HG03378 (cell line): Measurements from ENCODE around the gene GIMD1.
"Not testable (repeated sequence)": the region's sequence is repeated elsewhere in the genome, so short reads cannot be mapped to it uniquely, and the experiment has no call there.

Source experiments
- ATAC-seq: cut with Tn5 transposase; IDR thresholded peaks from one replicate; pipeline ENCODE4 v1.9.1; 2021; ENCODE audit warnings: mild to moderate bottlenecking, moderate library complexity; ENCODE audit not compliant: unreplicated experiment

Gene GIMD1

GRCh38 chr4:106353786-106354185 lies 14.8 kb downstream of the GIMD1 start:
- ATAC-seq, result no peak

- ATAC-seq, result no peak
Measured at GRCh38 chr4:106351016-106351415, 17.6 kb downstream of the GIMD1 start.

DNA sequence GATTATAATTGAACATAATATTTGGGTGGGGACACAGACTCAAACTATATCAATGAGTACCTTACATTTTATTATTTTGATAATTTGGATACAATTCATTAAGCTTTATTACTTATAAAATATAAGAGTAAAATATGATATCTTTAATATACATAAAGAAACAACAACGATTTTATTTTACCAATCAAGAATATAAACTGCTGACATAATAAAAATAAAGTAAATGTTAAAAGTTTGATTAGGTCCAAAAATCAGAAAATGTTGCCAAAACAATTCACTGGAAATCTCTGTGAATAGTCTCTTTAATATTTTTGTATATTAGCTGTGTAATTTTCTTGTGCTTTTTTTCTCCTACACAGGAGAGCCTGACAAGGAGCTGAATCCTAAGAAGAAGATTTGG lies 21.4 kb downstream of the GIMD1 start:
- no peak for ATAC-seq

DNA sequence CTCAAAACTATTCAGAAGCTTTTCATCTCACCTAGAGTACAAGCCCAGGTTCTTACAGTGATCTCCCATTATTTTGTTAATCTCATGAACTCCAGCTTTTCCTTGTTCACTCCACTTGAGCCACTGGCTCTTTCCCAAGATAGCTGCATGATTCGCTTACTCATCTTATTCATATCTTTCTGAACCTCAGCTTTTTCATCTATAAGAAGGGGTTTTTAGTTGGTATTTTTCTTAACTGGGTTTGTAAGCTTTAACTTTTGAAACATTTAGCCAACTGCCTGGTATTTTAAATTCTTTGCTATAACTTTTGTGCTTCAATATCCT lies 24.0 kb downstream of the GIMD1 start:
- no peak for ATAC-seq

GRCh38 chr4:106343865-106344646 lies 24.5 kb downstream of the GIMD1 start:
- no peak for ATAC-seq

DNA sequence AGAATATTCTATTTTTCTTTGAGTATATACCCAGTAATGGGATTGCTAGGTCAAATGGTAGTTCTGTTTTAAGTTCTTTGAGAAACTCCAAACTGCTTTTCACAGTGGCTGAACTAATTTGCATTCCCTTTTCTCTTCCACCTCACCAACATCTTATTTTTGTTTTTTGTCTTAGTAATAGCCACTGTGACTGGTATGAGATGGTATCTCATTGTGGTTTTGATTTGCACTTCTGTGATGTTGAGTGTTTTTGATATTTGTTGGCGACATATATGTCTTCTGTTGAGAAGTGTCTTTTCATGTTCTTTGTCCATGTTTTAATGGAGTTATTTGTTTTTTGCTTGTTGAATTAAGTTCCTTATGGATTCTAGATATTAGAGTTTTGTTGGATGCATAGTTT lies 27.8 kb downstream of the GIMD1 start:
- no peak for ATAC-seq

DNA sequence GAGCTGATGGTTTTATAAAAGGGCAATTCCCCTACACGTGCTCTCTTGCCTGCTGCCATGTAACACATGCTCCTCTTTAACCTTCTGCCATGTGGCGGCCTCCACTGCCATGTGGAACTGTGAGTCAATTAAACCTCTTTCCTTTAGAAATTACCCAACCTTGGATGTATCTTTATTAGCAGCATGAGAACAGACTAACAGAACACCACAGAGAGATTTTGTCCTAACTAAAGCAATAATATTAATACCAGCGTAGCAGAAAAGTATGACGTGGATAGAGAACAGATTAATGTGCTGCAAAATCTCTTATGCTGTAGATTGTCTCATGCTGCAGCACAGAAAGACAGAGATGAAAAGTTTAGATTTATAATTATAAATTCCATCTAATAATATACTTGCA lies 29.1 kb downstream of the GIMD1 start:
- no peak for ATAC-seq

DNA sequence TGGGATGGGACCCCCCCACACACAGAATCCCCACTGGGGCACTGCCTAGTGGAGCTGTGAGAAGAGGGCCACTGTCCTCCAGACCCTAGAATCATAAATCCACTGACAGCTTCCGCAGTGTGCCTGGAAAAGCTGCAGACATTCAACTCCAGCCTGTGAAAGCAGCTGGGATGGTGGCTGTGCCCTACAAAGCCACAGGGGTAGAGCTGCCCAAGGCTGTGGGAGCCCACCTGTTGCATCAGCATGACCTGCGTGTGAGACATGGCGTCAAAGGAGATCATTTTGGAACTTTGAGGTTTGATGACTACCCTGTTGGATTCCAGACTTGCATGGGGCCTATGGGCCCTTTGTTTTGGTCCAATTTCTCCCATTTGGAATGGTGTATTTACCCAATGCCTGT lies 29.9 kb downstream of the GIMD1 start:
- no peak for ATAC-seq

DNA sequence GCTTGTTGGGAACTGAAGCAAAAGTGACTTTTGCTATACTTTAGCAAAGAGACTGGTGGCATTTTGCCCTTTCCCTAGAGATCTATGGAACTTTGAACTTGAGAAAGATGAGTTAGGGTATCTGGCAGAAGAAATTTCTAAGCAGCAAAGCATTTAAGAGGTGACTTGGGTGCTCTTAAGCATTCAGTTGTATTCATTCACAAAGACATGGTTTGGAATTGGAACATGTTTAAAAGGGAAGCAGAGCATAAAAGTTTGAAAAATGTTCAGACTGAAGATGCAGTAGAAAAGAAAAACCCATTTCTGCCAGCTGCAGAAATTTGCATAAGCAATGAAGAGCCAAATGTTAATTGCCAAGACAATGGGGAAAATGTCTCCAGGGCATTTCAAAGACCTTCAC lies 30.7 kb downstream of the GIMD1 start:
- no peak for ATAC-seq

DNA sequence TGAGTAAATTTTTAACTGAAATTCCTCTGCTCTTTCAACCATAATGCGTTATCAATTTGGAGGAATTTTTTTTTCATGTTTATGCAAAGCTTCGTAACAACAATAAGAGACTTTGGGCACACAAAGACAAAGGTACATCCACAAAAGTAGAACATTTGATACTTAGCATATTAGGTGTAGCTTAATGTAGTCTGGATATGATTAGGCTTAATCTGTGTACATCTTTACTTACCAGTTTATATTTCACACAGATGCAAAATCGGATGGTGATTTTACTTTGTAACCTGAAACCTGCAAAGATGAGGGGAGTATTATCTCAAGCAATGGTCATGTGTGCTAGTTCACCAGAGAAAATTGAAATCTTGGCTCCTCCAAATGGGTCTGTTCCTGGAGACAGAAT lies 32.0 kb downstream of the GIMD1 start:
- ATAC-seq, result no peak

DNA sequence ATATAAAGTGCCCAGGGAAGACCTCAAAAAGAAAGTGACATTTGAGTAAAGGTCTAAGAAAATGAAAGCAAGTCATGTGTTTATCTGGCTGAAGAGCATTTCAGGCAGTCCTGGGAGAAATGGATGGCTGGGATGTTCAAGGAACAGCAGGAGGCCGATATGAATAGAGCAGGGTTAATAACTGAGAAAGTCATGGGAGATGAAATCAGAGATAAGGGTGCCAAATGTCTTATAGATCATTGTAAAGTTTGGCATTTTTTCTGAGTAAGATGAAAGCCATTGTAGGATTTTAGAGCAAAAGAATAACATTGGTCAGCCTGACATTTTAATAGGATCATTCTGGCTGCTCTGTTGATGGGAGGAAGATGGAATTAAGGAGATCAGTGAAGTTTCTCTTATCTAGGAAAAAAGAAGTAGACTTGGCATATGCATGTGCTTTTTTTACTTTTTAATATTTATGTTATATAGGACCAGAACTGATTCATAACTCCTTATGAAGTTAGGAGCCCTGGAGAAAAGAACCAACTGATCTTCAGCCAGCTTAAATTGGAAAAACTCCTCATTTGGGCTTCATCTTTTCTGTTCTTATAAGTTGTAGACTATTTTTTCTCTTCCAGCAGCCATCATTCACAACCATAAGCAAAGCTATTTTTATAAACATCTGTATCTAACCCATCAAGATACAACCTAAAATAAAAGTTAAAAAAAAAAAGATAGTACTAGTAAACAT lies 33.7 kb downstream of the GIMD1 start:
- ATAC-seq, result no peak

DNA sequence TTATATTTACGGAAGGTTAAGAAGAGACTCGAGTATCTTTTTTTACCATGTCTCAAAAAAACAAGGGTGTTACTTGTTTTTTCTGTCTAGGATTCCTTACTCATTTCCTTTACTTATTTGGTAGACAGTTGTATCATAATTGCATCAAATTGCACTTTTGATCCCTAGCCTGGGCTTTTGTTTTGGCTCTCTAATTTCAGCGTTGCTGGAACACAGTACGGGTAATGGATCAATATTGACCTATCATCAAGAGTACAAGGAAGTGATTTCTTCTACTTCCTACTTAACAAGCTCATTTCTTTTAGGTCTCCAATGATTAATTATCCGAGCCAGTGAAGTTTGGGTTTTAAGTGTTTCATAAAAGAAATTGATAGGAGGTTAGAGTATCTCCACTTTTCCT lies 35.4 kb downstream of the GIMD1 start:
- no peak for ATAC-seq

DNA sequence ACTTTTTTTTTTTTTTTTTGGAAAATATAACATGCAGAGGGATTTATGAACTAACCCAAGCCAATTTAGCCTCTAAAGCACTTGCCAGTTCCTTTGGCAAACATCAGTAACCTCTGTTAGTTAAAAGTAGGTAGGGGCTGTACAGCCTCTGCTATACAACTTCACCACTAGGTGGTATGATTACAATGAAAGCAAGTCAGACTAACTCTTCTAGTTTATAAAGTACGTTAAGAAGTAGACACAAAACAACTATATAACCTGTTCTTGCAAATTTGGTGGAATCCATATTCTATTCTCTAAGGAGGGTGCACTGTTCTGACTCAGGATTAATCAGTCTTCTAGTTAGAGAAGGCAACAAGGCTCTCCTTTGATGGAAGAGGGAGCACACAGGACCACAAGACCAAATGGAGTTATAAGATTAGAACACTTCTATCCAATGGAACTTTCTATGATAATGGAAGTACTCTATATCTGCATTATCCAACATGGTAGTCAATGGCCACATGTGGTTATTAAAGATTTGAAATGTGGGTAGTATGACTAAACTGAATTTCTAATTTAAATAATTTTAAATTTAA lies 39.4 kb downstream of the GIMD1 start:
- peak; percentile 78 for ATAC-seq

- no peak for ATAC-seq
Measured at GRCh38 chr4:106325800-106326199, 42.8 kb downstream of the GIMD1 start.

DNA sequence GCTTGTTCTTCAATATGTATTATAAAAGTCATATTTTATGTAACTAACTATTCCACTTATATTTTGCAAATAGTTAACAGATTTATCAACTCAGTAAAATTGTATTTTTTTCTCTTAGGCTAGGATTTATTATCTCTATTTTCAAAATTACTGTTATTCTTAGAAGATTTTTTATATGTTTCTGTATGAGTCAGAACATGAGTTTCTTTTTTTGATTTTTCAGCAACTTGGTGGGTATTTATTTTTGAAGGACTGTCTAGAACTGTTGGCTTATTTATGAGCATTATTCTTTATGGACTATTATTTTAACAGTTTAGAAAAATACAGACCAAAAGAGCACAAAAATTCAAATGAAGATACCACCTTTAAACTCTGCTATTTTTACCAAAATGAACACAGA lies 45.5 kb downstream of the GIMD1 start:
- no peak for ATAC-seq

- not testable (repeated sequence) for ATAC-seq
Measured at GRCh38 chr4:106321814-106322213, 46.8 kb downstream of the GIMD1 start.

GRCh38 chr4:106321168-106321567 lies 47.4 kb downstream of the GIMD1 start:
- not testable (repeated sequence) for ATAC-seq

DNA sequence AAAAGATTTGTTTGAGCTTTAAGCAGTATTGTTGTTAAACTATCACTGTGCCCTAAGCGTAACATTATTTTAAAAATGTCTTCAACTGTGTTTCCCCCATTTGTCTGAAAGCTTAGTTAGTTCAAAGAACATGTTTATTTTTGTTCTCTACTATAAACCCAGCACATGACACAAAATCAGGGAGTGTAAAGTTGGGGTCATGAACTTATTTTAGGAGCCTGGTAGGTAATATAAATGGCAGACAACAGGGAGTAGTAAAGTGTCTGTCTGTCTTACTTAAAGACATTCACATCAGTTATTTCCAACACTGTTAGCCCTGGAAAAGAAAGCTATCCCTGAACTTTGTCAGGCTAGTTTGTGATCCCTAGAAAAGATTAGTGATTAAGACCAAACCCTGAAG lies 48.3 kb downstream of the GIMD1 start:
- ATAC-seq, result no peak

DNA sequence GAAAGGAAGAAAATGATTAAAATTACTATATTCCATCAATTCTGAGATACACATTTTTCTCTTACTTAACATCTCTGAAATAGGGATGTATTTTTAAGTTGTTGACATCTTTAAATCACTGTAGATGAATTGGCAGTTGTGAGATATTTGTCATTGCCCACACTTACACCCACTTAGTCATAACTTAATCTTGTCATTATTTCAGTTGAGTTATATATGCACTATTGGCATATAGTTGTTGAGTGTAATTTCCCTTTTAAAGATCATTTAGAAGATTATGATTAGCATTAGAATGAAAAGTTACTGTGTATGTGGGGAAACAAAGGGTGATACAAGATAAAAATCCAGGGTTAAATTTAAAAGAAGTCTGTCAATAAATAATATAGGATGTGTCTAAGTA lies 50.1 kb downstream of the GIMD1 start:
- no peak for ATAC-seq

DNA sequence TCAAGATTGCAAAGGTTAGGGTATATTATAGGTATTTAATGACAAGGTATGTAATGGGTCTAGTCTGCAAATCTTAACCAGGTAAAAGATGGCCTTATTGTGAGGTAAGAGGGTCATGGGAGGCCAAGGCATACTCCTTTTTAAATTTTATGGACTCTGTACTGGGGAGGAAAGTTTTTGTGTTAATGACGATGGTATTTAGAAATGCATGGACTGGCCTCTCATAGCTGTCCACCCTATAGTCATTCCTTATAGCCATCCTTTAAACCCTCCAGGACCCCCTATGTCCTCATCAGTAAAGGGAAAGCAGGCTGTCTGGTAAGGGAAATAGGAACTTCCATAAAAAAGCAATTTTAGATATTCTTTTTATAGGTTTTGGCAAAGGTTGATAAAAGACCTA lies 50.8 kb downstream of the GIMD1 start:
- ATAC-seq, result no peak

GRCh38 chr4:106316773-106317409 lies 51.7 kb downstream of the GIMD1 start:
- ATAC-seq, result no peak
